Activated CD8-positive, alpha-beta T cell treated with anti-CD3 and anti-CD28 coated beads, Interleukin-2, amount 10 ng/mL, durations not matched to agents 7 days and 5 days (primary cell): ENCODE results near the gene LRRC4C. TPM values are rescaled to one million over a fixed set of nuclear protein-coding genes. Genes with fewer than 3 reads are reported as not detected.

Experiments used
- ATAC-seq: fragments of 150-1000 bp; cut with Tn5 transposase; one replicate; pipeline ENCODE4 v1.10.0; 2021; ENCODE audit warnings: moderate library complexity
- CTCF ChIA-PET: fragments of 350-600 bp; sonication (Branson Sonifier 250); formaldehyde crosslinking; loops from one replicate; lab custom pipeline; 2021; ENCODE audit warnings: antibody characterized with exemption; lab: Charles Lee
- POLR2A ChIA-PET: fragments of 350-600 bp; sonication (Branson Sonifier 250); formaldehyde crosslinking; loops from one replicate; lab custom pipeline; 2021; ENCODE audit warnings: antibody characterized with exemption; lab: Charles Lee
- DNase-seq: peaks from one replicate; pipeline ENCODE4 v3.0.0-alpha.2; 2020
- H3K27ac Mint-ChIP-seq: one replicate; pipeline ENCODE4 v1.8.0; 2021; ENCODE audit warnings: mild to moderate bottlenecking, mixed read lengths
- H3K27me3 Mint-ChIP-seq: one replicate; pipeline ENCODE4 v1.8.0; 2021; ENCODE audit warnings: low read depth, mixed read lengths
- H3K36me3 Mint-ChIP-seq: one replicate; pipeline ENCODE4 v1.8.0; 2021; ENCODE audit warnings: low read depth, mixed read lengths
- H3K4me1 Mint-ChIP-seq: one replicate; pipeline ENCODE4 v1.8.0; 2021; ENCODE audit warnings: low read depth, mixed read lengths
- H3K4me3 Mint-ChIP-seq: one replicate; pipeline ENCODE4 v1.8.0; 2021; ENCODE audit warnings: mild to moderate bottlenecking, mixed read lengths
- H3K9me3 Mint-ChIP-seq: one replicate; pipeline ENCODE4 v1.8.0; 2022; ENCODE audit warnings: mixed read lengths; ENCODE audit not compliant: insufficient read depth
- total RNA-seq, 2 experiments: library from RNA; stranded (reverse); gene quantifications; one replicate each; pipeline ENCODE4 v1.2.3, GENCODE V29; 2021

Gene LRRC4C
- total RNA-seq, 2 experiments from 2014 or later, result not detected

- H3K27ac Mint-ChIP-seq, result no peak overlapping the region
- no peaks in the 10 kb centered on the region for H3K36me3 Mint-ChIP-seq
- H3K4me3 Mint-ChIP-seq, result no peak overlapping the region
- H3K27me3 Mint-ChIP-seq, result no peaks in the 10 kb centered on the region
- no peak for ATAC-seq
- H3K4me1 Mint-ChIP-seq, result no peaks in the 10 kb centered on the region
- CTCF ChIA-PET, result no interaction called here
- POLR2A ChIA-PET, result no interaction called here
- H3K9me3 Mint-ChIP-seq, result no peaks in the 10 kb centered on the region
- no peak for DNase-seq
These were observed 1121.4 kb downstream of the LRRC4C start for GRCh38 chr11:40338062-40338461.

GRCh38 chr11:40337118-40337517, 1122.3 kb downstream of the LRRC4C start:
- POLR2A ChIA-PET, result no interaction called here
- no peak for DNase-seq
- H3K4me3 Mint-ChIP-seq, result no peak overlapping the region
- H3K27ac Mint-ChIP-seq, result no peak overlapping the region
- H3K27me3 Mint-ChIP-seq, result no peaks in the 10 kb centered on the region
- H3K9me3 Mint-ChIP-seq, result no peaks in the 10 kb centered on the region
- CTCF ChIA-PET, result no interaction called here
- ATAC-seq, result no peak
- H3K36me3 Mint-ChIP-seq, result no peaks in the 10 kb centered on the region
- H3K4me1 Mint-ChIP-seq, result no peaks in the 10 kb centered on the region

GRCh38 chr11:40328890-40329614, 1130.4 kb downstream of the LRRC4C start:
- H3K4me3 Mint-ChIP-seq, result no peak overlapping the region
- no peaks in the 10 kb centered on the region for H3K27me3 Mint-ChIP-seq
- no peak for DNase-seq
- ATAC-seq, result no peak
- no peaks in the 10 kb centered on the region for H3K4me1 Mint-ChIP-seq
- H3K36me3 Mint-ChIP-seq, result no peaks in the 10 kb centered on the region
- CTCF ChIA-PET, result no interaction called here
- POLR2A ChIA-PET, result no interaction called here
- H3K27ac Mint-ChIP-seq, result no peak overlapping the region
- peaks cover 5% of the 10 kb centered on the region for H3K9me3 Mint-ChIP-seq

GRCh38 chr11:40323241-40323640, 1136.2 kb downstream of the LRRC4C start:
- no peak for ATAC-seq
- no peaks in the 10 kb centered on the region for H3K36me3 Mint-ChIP-seq
- H3K4me3 Mint-ChIP-seq, result no peak overlapping the region
- H3K27me3 Mint-ChIP-seq, result no peaks in the 10 kb centered on the region
- no peaks in the 10 kb centered on the region for H3K4me1 Mint-ChIP-seq
- H3K9me3 Mint-ChIP-seq, result peaks cover 7% of the 10 kb centered on the region
- ChIA-PET POLR2A (no interaction called here), CTCF (no interaction called here)
- DNase-seq, result no peak
- H3K27ac Mint-ChIP-seq, result no peak overlapping the region

GRCh38 chr11:40321537-40321936, 1137.9 kb downstream of the LRRC4C start:
- no peaks in the 10 kb centered on the region for H3K36me3 Mint-ChIP-seq

GRCh38 chr11:40316171-40316570, 1143.3 kb downstream of the LRRC4C start:
- DNase-seq (no peak), ATAC-seq (no peak)
- POLR2A ChIA-PET, result no interaction called here
- Mint-ChIP-seq H3K4me1 (no peaks in the 10 kb centered on the region), H3K27me3 (no peaks in the 10 kb centered on the region), H3K36me3 (no peaks in the 10 kb centered on the region), H3K9me3 (peaks cover 12% of the 10 kb centered on the region), H3K4me3 (no peak overlapping the region), H3K27ac (no peak overlapping the region)
- CTCF ChIA-PET, result no interaction called here

More at GRCh38 chr11:40321537-40321936, 1137.9 kb downstream of the LRRC4C start:
- DNase-seq, result no peak
- ChIA-PET CTCF (no interaction called here), POLR2A (no interaction called here)
- H3K27ac Mint-ChIP-seq, result no peak overlapping the region
- no peak for ATAC-seq
- H3K4me3 Mint-ChIP-seq, result no peak overlapping the region
- H3K9me3 Mint-ChIP-seq, result peaks cover 9% of the 10 kb centered on the region
- H3K4me1 Mint-ChIP-seq, result no peaks in the 10 kb centered on the region
- no peaks in the 10 kb centered on the region for H3K27me3 Mint-ChIP-seq

- Mint-ChIP-seq H3K27ac (no peak overlapping the region), H3K36me3 (no peaks in the 10 kb centered on the region), H3K4me1 (no peaks in the 10 kb centered on the region), H3K4me3 (no peak overlapping the region), H3K9me3 (peaks cover 12% of the 10 kb centered on the region), H3K27me3 (no peaks in the 10 kb centered on the region)
- no peak for ATAC-seq
- POLR2A ChIA-PET, result no interaction called here
- CTCF ChIA-PET, result no interaction called here
- DNase-seq, result no peak
These were observed 1144.3 kb downstream of the LRRC4C start for GRCh38 chr11:40315122-40315521.

- ChIA-PET POLR2A (no interaction called here), CTCF (no interaction called here)
- Mint-ChIP-seq H3K9me3 (peaks cover 12% of the 10 kb centered on the region), H3K27me3 (no peaks in the 10 kb centered on the region), H3K4me3 (no peak overlapping the region), H3K4me1 (no peaks in the 10 kb centered on the region), H3K27ac (no peak overlapping the region), H3K36me3 (no peaks in the 10 kb centered on the region)
- no peak for DNase-seq
- no peak for ATAC-seq
These were observed 1145.1 kb downstream of the LRRC4C start for GRCh38 chr11:40314327-40314726.

- no peak overlapping the region for H3K4me3 Mint-ChIP-seq
- no peaks in the 10 kb centered on the region for H3K4me1 Mint-ChIP-seq
- no peak overlapping the region for H3K27ac Mint-ChIP-seq
- ChIA-PET POLR2A (no interaction called here), CTCF (no interaction called here)
- no peaks in the 10 kb centered on the region for H3K36me3 Mint-ChIP-seq
- no peak for ATAC-seq
- no peak for DNase-seq
- no peaks in the 10 kb centered on the region for H3K9me3 Mint-ChIP-seq
- no peaks in the 10 kb centered on the region for H3K27me3 Mint-ChIP-seq
These were observed 1152.4 kb downstream of the LRRC4C start for GRCh38 chr11:40306938-40307548.

GRCh38 chr11:40302669-40303068, 1156.8 kb downstream of the LRRC4C start:
- DNase-seq (no peak), ATAC-seq (no peak)
- H3K4me1 Mint-ChIP-seq, result no peaks in the 10 kb centered on the region
- H3K36me3 Mint-ChIP-seq, result no peaks in the 10 kb centered on the region
- H3K27ac Mint-ChIP-seq, result no peak overlapping the region
- H3K27me3 Mint-ChIP-seq, result no peaks in the 10 kb centered on the region
- ChIA-PET CTCF (no interaction called here), POLR2A (no interaction called here)
- H3K4me3 Mint-ChIP-seq, result no peak overlapping the region
- no peaks in the 10 kb centered on the region for H3K9me3 Mint-ChIP-seq

- ChIA-PET POLR2A (no interaction called here), CTCF (interaction anchor here (1.2 to 1.3 kb wide), 2 partner anchors 8 to 20 kb away, joined by 3 read pairs; no protein-coding TSS in a partner anchor)
- ATAC-seq, result no peak
- no peak overlapping the region for H3K4me3 Mint-ChIP-seq
- no peaks in the 10 kb centered on the region for H3K9me3 Mint-ChIP-seq
- DNase-seq, result no peak
- no peaks in the 10 kb centered on the region for H3K36me3 Mint-ChIP-seq
- peaks cover 8% of the 10 kb centered on the region for H3K4me1 Mint-ChIP-seq
- peaks cover 8% of the 10 kb centered on the region for H3K27me3 Mint-ChIP-seq
- H3K27ac Mint-ChIP-seq, result no peak overlapping the region
These were observed 1164.0 kb downstream of the LRRC4C start for GRCh38 chr11:40295466-40295865.

- peaks cover 8% of the 10 kb centered on the region for H3K4me1 Mint-ChIP-seq
- POLR2A ChIA-PET, result no interaction called here
- H3K36me3 Mint-ChIP-seq, result no peaks in the 10 kb centered on the region
- no peaks in the 10 kb centered on the region for H3K9me3 Mint-ChIP-seq
- no peak overlapping the region for H3K27ac Mint-ChIP-seq
- CTCF ChIA-PET, result interaction anchor here (1.0 to 1.7 kb wide), 3 partner anchors 9 to 20 kb away, joined by 4 to 6 read pairs (median 4); no protein-coding TSS in a partner anchor
- no peak for ATAC-seq
- H3K4me3 Mint-ChIP-seq, result no peak overlapping the region
- H3K27me3 Mint-ChIP-seq, result peaks cover 8% of the 10 kb centered on the region
- no peak for DNase-seq
These were observed 1164.7 kb downstream of the LRRC4C start for GRCh38 chr11:40294741-40295140.
